Fibroblast of lung (primary cell): ENCODE measurements around the gene ANGPTL2. TPM values are rescaled to one million over a fixed set of nuclear protein-coding genes. Genes with fewer than 3 reads are reported as not detected.

Source experiments
- DNase-seq, 2 donors: peaks; one replicate each; pipeline versions ENCODE4 v3.0.0 to v3.0.0-alpha.2; 2010; ENCODE audit warnings: low read depth in 2 of 2
- H2AFZ ChIP-seq: 2 replicates; pipeline ENCODE4 v1.5.1; 2012; ENCODE audit warnings: low read length, control low read depth, inconsistent platforms
- H3K27ac ChIP-seq: 2 replicates; pipeline ENCODE4 v1.5.1; 2011; ENCODE audit warnings: low read length, control low read depth; ENCODE audit not compliant: insufficient read depth
- H3K27me3 ChIP-seq: 2 replicates; pipeline ENCODE4 v1.5.1; 2011; ENCODE audit warnings: mild to moderate bottlenecking, low read length; ENCODE audit not compliant: control insufficient read depth, insufficient read depth
- H3K36me3 ChIP-seq: 2 replicates; pipeline ENCODE4 v1.5.1; 2011; ENCODE audit warnings: low read length; ENCODE audit not compliant: control insufficient read depth, insufficient read depth
- H3K4me1 ChIP-seq: 2 replicates; pipeline ENCODE4 v1.5.1; 2011; ENCODE audit warnings: low read length; ENCODE audit not compliant: control insufficient read depth, insufficient read depth; ENCODE audit errors: extremely low read depth
- H3K4me2 ChIP-seq: 2 replicates; pipeline ENCODE4 v1.5.1; 2011; ENCODE audit warnings: low read length, control low read depth; ENCODE audit not compliant: insufficient read depth; ENCODE audit errors: extremely low read depth
- H3K4me3 ChIP-seq, 4 experiments: fragments of 200-600 bp in 1 of 4; sonication (generic) in 1 of 4; replicated peaks in 1 of 4; 2 replicates each; pipeline ENCODE4 v1.5.1; 2011 to 2016; ENCODE audit warnings: low read length in 4 of 4, low read depth in 3 of 4, mild to moderate bottlenecking in 3 of 4, control low read depth in 2 of 4, inconsistent platforms in 1 of 4, mixed read lengths in 1 of 4; ENCODE audit not compliant: insufficient read depth in 1 of 4; ENCODE audit errors: control extremely low read depth in 1 of 4
- H3K79me2 ChIP-seq: 2 replicates; pipeline ENCODE4 v1.5.1; 2012; ENCODE audit warnings: mild to moderate bottlenecking, low read length, inconsistent platforms; ENCODE audit not compliant: control insufficient read depth, insufficient read depth
- H3K9ac ChIP-seq: 2 replicates; pipeline ENCODE4 v1.5.1; 2011; ENCODE audit warnings: mild to moderate bottlenecking, low read length, control low read depth; ENCODE audit not compliant: insufficient read depth
- H3K9me3 ChIP-seq: 2 replicates; pipeline ENCODE4 v1.5.1; 2012; ENCODE audit warnings: low read depth, low read length; ENCODE audit not compliant: control insufficient read depth, insufficient read depth
- H4K20me1 ChIP-seq: 2 replicates; pipeline ENCODE4 v1.5.1; 2011; ENCODE audit warnings: low read length; ENCODE audit not compliant: control insufficient read depth, insufficient read depth; ENCODE audit errors: extremely low read depth
- EZH2 ChIP-seq: IDR thresholded peaks from 2 replicates; pipeline ENCODE4 v1.5.1; 2012; ENCODE audit warnings: low read length, control low read depth, mild to moderate bottlenecking; ENCODE audit errors: missing control alignments
- polyA plus RNA-seq, 2 donors: library from polyadenylated mRNA; depleted of rRNA in 1 of 2; stranded (reverse) in 1 of 2; unstranded in 1 of 2; fragments of >200 nt; gene quantifications; 2 replicates each; pipeline ENCODE4 v1.2.1, GENCODE V29; 2011 to 2012; ENCODE audit warnings: missing spikeins in 1 of 2
- total RNA-seq: library from RNA; depleted of rRNA; stranded (reverse); fragments of >200 nt; gene quantifications from 2 replicates; pipeline ENCODE4 v1.2.1, GENCODE V29; 2014
- TF ChIP-seq, protein P1 (sequence below), 2 donors: IDR thresholded peaks in 1 of 2; conservative IDR thresholded peaks in 1 of 2; 1 replicate in 1 of 2; 2 replicates in 1 of 2; pipeline ENCODE4 v1.5.1; 2011 to 2012; ENCODE audit warnings: low read length in 2 of 2, control low read depth in 1 of 2, inconsistent platforms in 1 of 2, low read depth in 1 of 2, mild to moderate bottlenecking in 1 of 2

Gene ANGPTL2
- total and polyA plus RNA-seq, 2 donors (not counting 1 experiment from before 2014, with no cell fraction given), result 128 to 163 TPM

DNA sequence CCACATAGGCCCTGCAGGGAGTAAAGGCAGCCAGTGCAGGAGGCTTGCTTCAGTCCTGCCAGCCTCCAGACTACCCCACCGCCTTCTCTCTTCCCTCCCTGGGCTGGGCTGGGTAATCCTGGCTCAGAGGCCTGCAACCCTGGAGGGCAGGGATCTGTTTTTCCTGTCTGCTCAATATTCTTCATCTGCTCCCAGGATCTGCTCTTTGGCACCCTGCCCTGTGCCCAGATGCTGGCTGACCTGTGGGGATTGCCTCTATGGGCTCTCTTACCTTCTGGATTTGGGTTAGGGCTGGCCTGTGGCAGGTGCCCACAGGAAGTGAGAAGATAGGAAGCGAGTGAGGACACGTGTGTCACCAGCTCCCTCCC lies 7.3 kb upstream of the ANGPTL2 start:
- Histone ChIP-seq H3K4me1 (peaks cover 54% of the 10 kb centered on the region), H3K79me2 (no peaks in the 10 kb centered on the region), H3K9ac (no peak overlapping the region), H3K4me2 (no peak overlapping the region), H4K20me1 (no peaks in the 10 kb centered on the region), H2AFZ (no peak overlapping the region), H3K27ac (no peak overlapping the region), H3K27me3 (no peaks in the 10 kb centered on the region), H3K4me3 (no peak overlapping the region), H3K36me3 (no peaks in the 10 kb centered on the region), H3K9me3 (no peaks in the 10 kb centered on the region)
- TF ChIP-seq EZH2, result no peak
- TF ChIP-seq, protein P1, sequence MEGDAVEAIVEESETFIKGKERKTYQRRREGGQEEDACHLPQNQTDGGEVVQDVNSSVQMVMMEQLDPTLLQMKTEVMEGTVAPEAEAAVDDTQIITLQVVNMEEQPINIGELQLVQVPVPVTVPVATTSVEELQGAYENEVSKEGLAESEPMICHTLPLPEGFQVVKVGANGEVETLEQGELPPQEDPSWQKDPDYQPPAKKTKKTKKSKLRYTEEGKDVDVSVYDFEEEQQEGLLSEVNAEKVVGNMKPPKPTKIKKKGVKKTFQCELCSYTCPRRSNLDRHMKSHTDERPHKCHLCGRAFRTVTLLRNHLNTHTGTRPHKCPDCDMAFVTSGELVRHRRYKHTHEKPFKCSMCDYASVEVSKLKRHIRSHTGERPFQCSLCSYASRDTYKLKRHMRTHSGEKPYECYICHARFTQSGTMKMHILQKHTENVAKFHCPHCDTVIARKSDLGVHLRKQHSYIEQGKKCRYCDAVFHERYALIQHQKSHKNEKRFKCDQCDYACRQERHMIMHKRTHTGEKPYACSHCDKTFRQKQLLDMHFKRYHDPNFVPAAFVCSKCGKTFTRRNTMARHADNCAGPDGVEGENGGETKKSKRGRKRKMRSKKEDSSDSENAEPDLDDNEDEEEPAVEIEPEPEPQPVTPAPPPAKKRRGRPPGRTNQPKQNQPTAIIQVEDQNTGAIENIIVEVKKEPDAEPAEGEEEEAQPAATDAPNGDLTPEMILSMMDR (conservative IDR thresholded peaks at IDR 0.05 in 1 of 2, IDR thresholded peaks at IDR 0.05 in 1 of 2; ENCODE audit: low read depth in 1 of 2, low read length in 2 of 2), result no peak
- no peak for DNase-seq

DNA sequence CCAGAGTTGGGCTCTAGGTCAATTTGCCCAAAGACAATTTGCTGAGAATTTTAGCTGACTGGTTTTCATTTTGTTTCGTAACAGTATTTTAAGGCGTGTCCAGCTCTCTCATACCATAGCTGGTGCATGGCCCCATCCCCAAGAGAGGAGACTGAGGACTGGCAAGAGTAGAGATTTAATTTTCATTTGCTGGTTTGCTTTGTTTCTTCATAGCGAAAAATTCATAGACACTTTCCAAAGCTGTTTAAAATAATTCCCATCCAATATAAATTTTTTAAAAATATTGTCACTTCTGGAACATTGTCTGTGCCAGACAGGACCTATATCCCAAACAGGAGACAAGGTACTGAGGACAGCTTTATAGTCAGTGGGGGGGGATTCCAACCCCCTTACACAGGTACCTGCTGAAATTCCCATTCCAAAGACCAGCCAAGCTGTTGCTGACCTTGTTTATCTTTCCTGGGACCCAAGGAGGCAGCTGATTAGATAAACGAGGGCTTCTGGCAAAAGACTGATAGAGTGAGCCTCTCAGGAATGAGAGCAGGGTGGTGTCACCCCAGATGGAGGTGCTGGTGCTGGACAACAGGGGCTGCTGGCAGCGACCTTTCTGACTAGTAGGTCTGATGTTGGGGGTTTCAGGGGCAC lies 6.8 kb upstream of the ANGPTL2 start:
- no peak for DNase-seq
- Histone ChIP-seq H3K4me1 (peaks cover 49% of the 10 kb centered on the region), H3K9me3 (no peaks in the 10 kb centered on the region), H3K36me3 (no peaks in the 10 kb centered on the region), H3K27ac (peak overlapping the region; percentile 72), H3K4me3 (no peak overlapping the region), H3K9ac (no peak overlapping the region), H3K79me2 (no peaks in the 10 kb centered on the region), H3K4me2 (no peak overlapping the region), H3K27me3 (no peaks in the 10 kb centered on the region), H2AFZ (no peak overlapping the region), H4K20me1 (no peaks in the 10 kb centered on the region)
- TF ChIP-seq, protein P1 (conservative IDR thresholded peaks at IDR 0.05 in 1 of 2, IDR thresholded peaks at IDR 0.05 in 1 of 2; ENCODE audit: low read depth in 1 of 2, low read length in 2 of 2), result no peak
- no peak for TF ChIP-seq EZH2

DNA sequence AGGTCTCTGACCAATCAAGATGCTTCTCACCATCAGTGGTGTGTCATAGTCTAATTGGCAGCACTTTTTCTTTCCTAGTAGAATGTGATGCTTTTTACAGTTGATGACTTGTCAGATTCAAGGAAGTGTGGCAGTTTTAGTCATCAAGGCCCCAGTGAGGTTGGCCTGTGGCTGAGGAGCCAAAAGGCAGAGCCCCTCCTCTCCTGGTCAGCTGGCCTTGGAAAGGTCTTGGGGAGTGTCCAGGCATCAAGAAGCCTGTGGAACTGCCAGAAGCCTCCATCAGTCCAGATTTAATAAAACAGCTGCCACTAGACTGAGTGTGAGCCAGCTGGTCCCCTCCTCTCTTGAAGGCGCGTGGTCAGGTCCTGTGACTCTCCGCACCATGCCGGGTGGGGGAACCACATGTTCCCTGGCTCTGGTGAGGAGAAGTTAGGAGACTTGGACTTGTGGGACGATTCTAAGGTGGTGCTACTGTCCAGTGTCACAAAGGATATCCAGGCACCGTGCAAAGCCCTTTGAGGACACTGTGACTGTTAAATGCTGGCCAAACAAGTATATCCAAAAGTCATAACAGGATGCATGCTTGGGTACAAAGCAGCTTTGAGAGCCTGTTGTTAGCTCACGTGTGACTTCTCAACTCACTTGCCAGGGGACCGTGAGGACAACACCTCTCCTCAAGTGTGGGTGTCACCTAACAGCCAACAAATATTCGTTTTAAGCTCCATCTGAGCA lies 6.1 kb upstream of the ANGPTL2 start:
- H3K27ac ChIP-seq, result peak overlapping the region; percentile 72
- peak; percentile 58 to 75 for DNase-seq
- no peaks in the 10 kb centered on the region for H3K79me2 ChIP-seq
- peaks cover 48% of the 10 kb centered on the region for H3K4me1 ChIP-seq
- H3K9ac ChIP-seq, result no peak overlapping the region
- no peak overlapping the region for H3K4me3 ChIP-seq
- no peaks in the 10 kb centered on the region for H3K9me3 ChIP-seq
- no peaks in the 10 kb centered on the region for H3K36me3 ChIP-seq
- H2AFZ ChIP-seq, result no peak overlapping the region
- no peak overlapping the region for H3K4me2 ChIP-seq
- no peaks in the 10 kb centered on the region for H4K20me1 ChIP-seq
- H3K27me3 ChIP-seq, result no peaks in the 10 kb centered on the region
- TF ChIP-seq, protein P1 (conservative IDR thresholded peaks at IDR 0.05 in 1 of 2, IDR thresholded peaks at IDR 0.05 in 1 of 2; ENCODE audit: low read depth in 1 of 2, low read length in 2 of 2), result no peak
- no peak for TF ChIP-seq EZH2
